ENCODE measurements around the gene EIF4EBP2. TPM values are rescaled to one million over a fixed set of nuclear protein-coding genes. Genes with fewer than 3 reads are reported as not detected.

The EIF4EBP2 gene
- total and polyA plus RNA-seq, 2 donors (not counting 3 experiments of a cell fraction or from before 2014, with no cell fraction given), result 18.2 to 47.0 TPM

- Histone ChIP-seq H3K4me3 (replicated peaks in 1 of 3; ENCODE audit: insufficient read depth in 1 of 3, low read depth in 1 of 3, low read length in 3 of 3) (no peak overlapping the region), H3K9me3 (replicated peaks; ENCODE audit: control insufficient read depth, insufficient read depth, low read length) (no peaks in the 10 kb centered on the region), H3K27ac (ENCODE audit: insufficient read depth, low read depth, low read length) (peak overlapping the region; percentile 88), H2AFZ (ENCODE audit: low read depth, low read length) (no peak overlapping the region), H3K9ac (replicated peaks; ENCODE audit: extremely low read depth, insufficient read depth, low read length) (no peak overlapping the region), H3K4me2 (ENCODE audit: insufficient read depth, low read length) (peak overlapping the region; percentile 45), H3K27me3 (ENCODE audit: control insufficient read depth in 2 of 2, insufficient read depth in 2 of 2, low read length in 2 of 2) (no peaks in the 10 kb centered on the region), H4K20me1 (replicated peaks; ENCODE audit: control insufficient read depth, extremely low read depth, insufficient read depth, low read length) (no peaks in the 10 kb centered on the region), H3K9me1 (replicated peaks; ENCODE audit: control insufficient read depth, extremely low read depth, insufficient read depth, low read length) (no peaks in the 10 kb centered on the region), H3K4me1 (ENCODE audit: control insufficient read depth, extremely low read depth, insufficient read depth, low read length) (peaks cover 49% of the 10 kb centered on the region), H3K36me3 (ENCODE audit: control insufficient read depth in 2 of 2, extremely low read depth in 1 of 2, insufficient read depth in 2 of 2, low read length in 2 of 2) (no peaks in the 10 kb centered on the region), H3K79me2 (ENCODE audit: control insufficient read depth, insufficient read depth, low read length) (no peaks in the 10 kb centered on the region)
- BruUV-seq (replicated peaks), result no TSS peak
- intact Hi-C loops (cut with micrococcal nuclease), result no loop called here
- CTCF ChIA-PET, result interaction anchor here (0.9 to 6.0 kb wide), 6 partner anchors 9 to 262 kb away, joined by 3 to 55 read pairs (median 12); partner anchors contain the start of gene EIF4EBP2
- peak; percentile 88 for FAIRE-seq
- POLR2A ChIA-PET, result interaction anchor here (2.6 kb wide), 1 partner anchor 26 kb away, joined by 9 read pairs; the partner anchor contains the start of gene EIF4EBP2
- peak; percentile 74 for TF ChIP-seq FOS (IDR thresholded peaks at IDR 0.05; ENCODE audit: borderline replicate concordance, insufficient read depth, low read length)
- TF ChIP-seq, protein P1, sequence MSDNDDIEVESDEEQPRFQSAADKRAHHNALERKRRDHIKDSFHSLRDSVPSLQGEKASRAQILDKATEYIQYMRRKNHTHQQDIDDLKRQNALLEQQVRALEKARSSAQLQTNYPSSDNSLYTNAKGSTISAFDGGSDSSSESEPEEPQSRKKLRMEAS (IDR thresholded peaks at IDR 0.05; ENCODE audit: insufficient read depth, insufficient read length), result no peak
- no peak for TF ChIP-seq POLR2A (IDR thresholded peaks at IDR 0.05; ENCODE audit: low read depth, low read length)
- no peak for TF ChIP-seq MYC (IDR thresholded peaks at IDR 0.05; ENCODE audit: low read depth, low read length)
- TF ChIP-seq, protein P2, sequence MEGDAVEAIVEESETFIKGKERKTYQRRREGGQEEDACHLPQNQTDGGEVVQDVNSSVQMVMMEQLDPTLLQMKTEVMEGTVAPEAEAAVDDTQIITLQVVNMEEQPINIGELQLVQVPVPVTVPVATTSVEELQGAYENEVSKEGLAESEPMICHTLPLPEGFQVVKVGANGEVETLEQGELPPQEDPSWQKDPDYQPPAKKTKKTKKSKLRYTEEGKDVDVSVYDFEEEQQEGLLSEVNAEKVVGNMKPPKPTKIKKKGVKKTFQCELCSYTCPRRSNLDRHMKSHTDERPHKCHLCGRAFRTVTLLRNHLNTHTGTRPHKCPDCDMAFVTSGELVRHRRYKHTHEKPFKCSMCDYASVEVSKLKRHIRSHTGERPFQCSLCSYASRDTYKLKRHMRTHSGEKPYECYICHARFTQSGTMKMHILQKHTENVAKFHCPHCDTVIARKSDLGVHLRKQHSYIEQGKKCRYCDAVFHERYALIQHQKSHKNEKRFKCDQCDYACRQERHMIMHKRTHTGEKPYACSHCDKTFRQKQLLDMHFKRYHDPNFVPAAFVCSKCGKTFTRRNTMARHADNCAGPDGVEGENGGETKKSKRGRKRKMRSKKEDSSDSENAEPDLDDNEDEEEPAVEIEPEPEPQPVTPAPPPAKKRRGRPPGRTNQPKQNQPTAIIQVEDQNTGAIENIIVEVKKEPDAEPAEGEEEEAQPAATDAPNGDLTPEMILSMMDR (IDR thresholded peaks at IDR 0.05; ENCODE audit: extremely low read depth in 1 of 2, insufficient read depth in 1 of 2, low read depth in 1 of 2, low read length in 2 of 2), result no peak
- TF ChIP-seq GATA2 (IDR thresholded peaks at IDR 0.05; ENCODE audit: insufficient read depth, insufficient read length, low read depth, low read length), result no peak
- peak; percentile 38 for TF ChIP-seq POLR2AphosphoS5 (IDR thresholded peaks at IDR 0.05; ENCODE audit: insufficient read depth, low read depth, low read length)
- peak; percentile 24 for TF ChIP-seq JUN (IDR thresholded peaks at IDR 0.05; ENCODE audit: borderline replicate concordance, insufficient read depth, insufficient read length, low read depth)
- dilution Hi-C loops (cut with MboI; ENCODE audit: extremely low pct_ligation_motif_present, low sequenced_read_pairs), result no loop called here
- peak; percentile 59 for DNase-seq (ENCODE audit: low read depth, low spot score)
These were observed 25.8 kb upstream of the EIF4EBP2 start for GRCh38 chr10:70378122-70378521.

Data from endothelial cell of umbilical vein (primary cell).